Measurements from ENCODE around the gene JTB. TPM values are rescaled to one million over a fixed set of nuclear protein-coding genes. Genes with fewer than 3 reads are reported as not detected.

The JTB gene
- total RNA-seq, 1 donor: 132 TPM

- no peak for DNase-seq (ENCODE audit: low read depth)
- TF ChIP-seq, protein P1, sequence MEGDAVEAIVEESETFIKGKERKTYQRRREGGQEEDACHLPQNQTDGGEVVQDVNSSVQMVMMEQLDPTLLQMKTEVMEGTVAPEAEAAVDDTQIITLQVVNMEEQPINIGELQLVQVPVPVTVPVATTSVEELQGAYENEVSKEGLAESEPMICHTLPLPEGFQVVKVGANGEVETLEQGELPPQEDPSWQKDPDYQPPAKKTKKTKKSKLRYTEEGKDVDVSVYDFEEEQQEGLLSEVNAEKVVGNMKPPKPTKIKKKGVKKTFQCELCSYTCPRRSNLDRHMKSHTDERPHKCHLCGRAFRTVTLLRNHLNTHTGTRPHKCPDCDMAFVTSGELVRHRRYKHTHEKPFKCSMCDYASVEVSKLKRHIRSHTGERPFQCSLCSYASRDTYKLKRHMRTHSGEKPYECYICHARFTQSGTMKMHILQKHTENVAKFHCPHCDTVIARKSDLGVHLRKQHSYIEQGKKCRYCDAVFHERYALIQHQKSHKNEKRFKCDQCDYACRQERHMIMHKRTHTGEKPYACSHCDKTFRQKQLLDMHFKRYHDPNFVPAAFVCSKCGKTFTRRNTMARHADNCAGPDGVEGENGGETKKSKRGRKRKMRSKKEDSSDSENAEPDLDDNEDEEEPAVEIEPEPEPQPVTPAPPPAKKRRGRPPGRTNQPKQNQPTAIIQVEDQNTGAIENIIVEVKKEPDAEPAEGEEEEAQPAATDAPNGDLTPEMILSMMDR (IDR thresholded peaks at IDR 0.05; ENCODE audit: insufficient read depth, low read length): no peak
Measured at GRCh38 chr1:153939476-153939875, 38.0 kb downstream of the JTB start.

DNA sequence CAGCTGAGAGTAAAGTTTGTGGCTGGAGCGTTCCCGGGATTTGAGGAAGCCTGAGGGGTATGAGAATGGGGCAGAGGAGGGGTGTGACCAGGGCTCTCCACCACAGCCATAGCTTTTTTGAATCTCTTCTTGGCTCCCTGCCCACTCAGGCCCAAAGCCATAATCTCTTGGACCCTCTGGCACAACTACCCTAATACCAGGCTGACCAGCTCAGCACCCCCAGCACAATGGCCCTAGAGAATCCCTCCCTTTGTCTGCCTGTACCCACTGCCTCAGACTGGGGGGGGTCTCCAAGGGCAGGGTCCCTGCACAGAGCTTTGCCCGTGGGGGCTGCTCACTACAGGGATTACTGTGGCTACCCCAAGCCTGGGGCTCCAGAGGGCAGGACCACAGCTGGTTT lies 38.5 kb downstream of the JTB start:
- DNase-seq (ENCODE audit: low read depth): no peak
- TF ChIP-seq, protein P1 (IDR thresholded peaks at IDR 0.05; ENCODE audit: insufficient read depth, low read length): no peak
- H3K4me3 ChIP-seq (ENCODE audit: low read depth, low read length): no peak overlapping the region

More at GRCh38 chr1:153939476-153939875, 38.0 kb downstream of the JTB start:
- H3K4me3 ChIP-seq (ENCODE audit: low read depth, low read length): no peak overlapping the region

- no peak overlapping the region for H3K4me3 ChIP-seq (ENCODE audit: low read depth, low read length)
- no peak for DNase-seq (ENCODE audit: low read depth)
- TF ChIP-seq, protein P1 (IDR thresholded peaks at IDR 0.05; ENCODE audit: insufficient read depth, low read length): no peak
Measured at GRCh38 chr1:153937331-153937730, 40.1 kb downstream of the JTB start.

DNA sequence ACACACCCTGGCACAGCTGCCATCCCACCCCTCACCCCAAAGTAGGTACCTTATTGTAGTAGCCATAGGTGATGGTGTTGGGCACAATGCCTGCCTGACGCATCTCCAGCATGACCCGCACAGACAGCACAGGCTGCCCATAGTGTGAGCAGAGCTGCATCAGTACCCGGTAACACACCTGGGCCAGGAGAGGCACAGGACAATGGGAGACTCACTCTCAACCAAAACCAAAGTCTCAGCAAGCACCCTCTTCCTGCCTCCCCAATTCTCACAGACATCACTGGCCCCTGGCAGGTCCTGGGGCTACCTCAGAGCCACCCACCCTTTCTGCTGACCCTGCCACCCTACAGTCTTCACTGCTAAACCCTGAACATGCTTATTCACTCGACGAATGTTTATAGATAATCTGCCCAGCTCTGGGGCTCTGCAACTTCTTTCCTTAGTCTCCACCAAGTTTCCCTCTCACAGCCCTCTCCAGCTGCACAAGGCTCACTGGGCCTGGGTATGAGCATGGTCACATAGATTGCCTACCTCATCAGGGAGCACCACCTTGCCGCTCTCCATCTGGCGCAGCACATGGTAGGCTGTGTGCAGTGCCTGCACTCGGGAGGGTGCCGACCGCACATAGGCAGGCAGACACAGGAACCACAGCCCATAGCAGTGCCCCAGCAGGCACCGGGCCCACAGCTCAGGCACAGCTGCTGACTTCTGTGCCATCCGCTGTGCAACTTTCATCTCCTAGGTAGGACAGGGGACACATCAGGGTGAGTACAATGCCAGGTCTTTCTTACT lies 41.3 kb downstream of the JTB start:
- TF ChIP-seq, protein P1 (IDR thresholded peaks at IDR 0.05; ENCODE audit: insufficient read depth, low read length): no peak
- DNase-seq (ENCODE audit: low read depth): no peak

DNA sequence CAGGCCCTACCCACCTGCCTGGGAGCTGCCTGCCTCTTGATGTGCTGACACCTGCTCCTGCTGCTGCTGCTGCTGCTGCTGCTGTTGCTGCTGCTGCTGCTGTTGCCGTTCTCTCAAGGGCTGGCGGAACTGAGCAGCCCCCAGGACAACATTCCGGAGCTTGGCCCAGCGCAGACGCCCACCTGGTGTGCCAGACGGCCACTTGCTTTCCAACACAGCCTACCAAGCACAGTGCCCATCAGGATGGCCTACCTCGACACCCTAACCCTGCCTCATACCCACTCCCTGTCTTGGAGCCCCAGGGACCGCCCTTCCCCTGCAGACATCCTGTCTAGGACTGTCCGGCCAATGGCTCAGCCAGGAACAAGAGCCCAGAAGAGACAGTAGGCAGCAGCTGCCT lies 42.7 kb downstream of the JTB start:
- DNase-seq (ENCODE audit: low read depth): no peak
- TF ChIP-seq, protein P1 (IDR thresholded peaks at IDR 0.05; ENCODE audit: insufficient read depth, low read length): no peak

More for the DNA sequence above, 41.3 kb downstream of the JTB start:
- H3K4me3 ChIP-seq (ENCODE audit: low read depth, low read length): no peak overlapping the region

GRCh38 chr1:153933955-153934354 lies 43.5 kb downstream of the JTB start:
- TF ChIP-seq, protein P1 (IDR thresholded peaks at IDR 0.05; ENCODE audit: insufficient read depth, low read length): no peak
- DNase-seq (ENCODE audit: low read depth): no peak
- H3K4me3 ChIP-seq (ENCODE audit: low read depth, low read length): no peak overlapping the region

More for the DNA sequence above, 42.7 kb downstream of the JTB start:
- H3K4me3 ChIP-seq (ENCODE audit: low read depth, low read length): no peak overlapping the region

Data from fibroblast of the aortic adventitia (primary cell).